ENCODE data around the gene EEF1A2.

EEF1A2 gene

GRCh38 chr20:63492518-63492917, 6.4 kb downstream of the EEF1A2 start:
- no peaks in the 10 kb centered on the region for H3F3A ChIP-seq (ENCODE audit: insufficient read depth, low read length)
- H3K4me2 ChIP-seq (ENCODE audit: low read depth, low read length), result no peak overlapping the region
- H2AFZ ChIP-seq (ENCODE audit: low read length), result no peak overlapping the region
- no peak overlapping the region for H3K9ac ChIP-seq (ENCODE audit: low read length)
- DNase-seq, result no peak
- H4K20me1 ChIP-seq (ENCODE audit: insufficient read depth, low read length), result no peaks in the 10 kb centered on the region
- H3K27ac ChIP-seq (ENCODE audit: low read length), result no peak overlapping the region
- no peaks in the 10 kb centered on the region for H3K4me1 ChIP-seq (ENCODE audit: low read length)
- peaks cover 71% of the 10 kb centered on the region for H3K27me3 ChIP-seq (replicated peaks; ENCODE audit: insufficient read depth, low read length)
- H3K36me3 ChIP-seq (replicated peaks; ENCODE audit: insufficient read depth, low read length), result no peaks in the 10 kb centered on the region
- no peak overlapping the region for H3K4me3 ChIP-seq (ENCODE audit: low read length)
- TF ChIP-seq, protein P1, sequence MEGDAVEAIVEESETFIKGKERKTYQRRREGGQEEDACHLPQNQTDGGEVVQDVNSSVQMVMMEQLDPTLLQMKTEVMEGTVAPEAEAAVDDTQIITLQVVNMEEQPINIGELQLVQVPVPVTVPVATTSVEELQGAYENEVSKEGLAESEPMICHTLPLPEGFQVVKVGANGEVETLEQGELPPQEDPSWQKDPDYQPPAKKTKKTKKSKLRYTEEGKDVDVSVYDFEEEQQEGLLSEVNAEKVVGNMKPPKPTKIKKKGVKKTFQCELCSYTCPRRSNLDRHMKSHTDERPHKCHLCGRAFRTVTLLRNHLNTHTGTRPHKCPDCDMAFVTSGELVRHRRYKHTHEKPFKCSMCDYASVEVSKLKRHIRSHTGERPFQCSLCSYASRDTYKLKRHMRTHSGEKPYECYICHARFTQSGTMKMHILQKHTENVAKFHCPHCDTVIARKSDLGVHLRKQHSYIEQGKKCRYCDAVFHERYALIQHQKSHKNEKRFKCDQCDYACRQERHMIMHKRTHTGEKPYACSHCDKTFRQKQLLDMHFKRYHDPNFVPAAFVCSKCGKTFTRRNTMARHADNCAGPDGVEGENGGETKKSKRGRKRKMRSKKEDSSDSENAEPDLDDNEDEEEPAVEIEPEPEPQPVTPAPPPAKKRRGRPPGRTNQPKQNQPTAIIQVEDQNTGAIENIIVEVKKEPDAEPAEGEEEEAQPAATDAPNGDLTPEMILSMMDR (IDR thresholded peaks at IDR 0.05; ENCODE audit: low read length), result no peak
- no peak for TF ChIP-seq EZH2 (optimal IDR thresholded peaks at IDR 0.05; ENCODE audit: low read depth, low read length)
- TF ChIP-seq EZH2phosphoT487 (IDR thresholded peaks at IDR 0.05; ENCODE audit: low read length), result no peak
- no peaks in the 10 kb centered on the region for H3K79me2 ChIP-seq (ENCODE audit: low read length)
- H3K9me2 ChIP-seq (replicated peaks; ENCODE audit: insufficient read depth, low read length), result no peaks in the 10 kb centered on the region
- H3K9me3 ChIP-seq (replicated peaks; ENCODE audit: insufficient read depth, low read length), result no peaks in the 10 kb centered on the region

- TF ChIP-seq EZH2 (optimal IDR thresholded peaks at IDR 0.05; ENCODE audit: low read depth, low read length) (no peak), EZH2phosphoT487 (IDR thresholded peaks at IDR 0.05; ENCODE audit: low read length) (no peak)
- TF ChIP-seq, protein P1 (IDR thresholded peaks at IDR 0.05; ENCODE audit: low read length), result no peak
- no peaks in the 10 kb centered on the region for H3F3A ChIP-seq (ENCODE audit: insufficient read depth, low read length)
- H3K9me2 ChIP-seq (replicated peaks; ENCODE audit: insufficient read depth, low read length), result no peaks in the 10 kb centered on the region
- no peak overlapping the region for H3K27ac ChIP-seq (ENCODE audit: low read length)
- no peak overlapping the region for H3K4me2 ChIP-seq (ENCODE audit: low read depth, low read length)
- H4K20me1 ChIP-seq (ENCODE audit: insufficient read depth, low read length), result no peaks in the 10 kb centered on the region
- H3K4me3 ChIP-seq (ENCODE audit: low read length), result no peak overlapping the region
- H3K36me3 ChIP-seq (replicated peaks; ENCODE audit: insufficient read depth, low read length), result no peaks in the 10 kb centered on the region
- no peaks in the 10 kb centered on the region for H3K9me3 ChIP-seq (replicated peaks; ENCODE audit: insufficient read depth, low read length)
- no peaks in the 10 kb centered on the region for H3K4me1 ChIP-seq (ENCODE audit: low read length)
- no peak for DNase-seq
- no peak overlapping the region for H2AFZ ChIP-seq (ENCODE audit: low read length)
- peaks cover 70% of the 10 kb centered on the region for H3K27me3 ChIP-seq (replicated peaks; ENCODE audit: insufficient read depth, low read length)
- H3K79me2 ChIP-seq (ENCODE audit: low read length), result no peaks in the 10 kb centered on the region
- H3K9ac ChIP-seq (ENCODE audit: low read length), result no peak overlapping the region
These were observed 7.2 kb downstream of the EEF1A2 start for GRCh38 chr20:63491635-63492230.

DNA sequence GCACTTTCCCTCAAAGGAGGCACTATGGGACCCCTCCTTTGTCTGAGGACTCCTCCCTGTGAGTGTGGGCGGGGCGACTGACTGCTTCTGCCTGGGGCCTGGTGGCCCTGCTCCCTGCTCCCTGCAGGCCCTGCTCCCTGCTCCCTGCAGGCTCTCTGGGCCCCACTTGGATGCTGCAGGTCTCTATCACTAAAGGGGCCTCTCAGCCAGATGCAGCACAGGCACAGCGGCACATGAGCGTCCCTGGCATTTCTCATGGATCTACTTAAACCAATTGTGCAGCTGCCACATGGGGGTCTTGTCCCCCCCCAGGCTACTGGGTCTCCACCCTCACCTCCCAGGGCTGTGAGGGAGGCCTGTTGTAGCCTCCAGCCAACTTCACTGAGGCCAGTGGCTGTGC, 7.8 kb downstream of the EEF1A2 start:
- Histone ChIP-seq H3K9me2 (replicated peaks; ENCODE audit: insufficient read depth, low read length) (no peaks in the 10 kb centered on the region), H2AFZ (ENCODE audit: low read length) (no peak overlapping the region), H3K4me2 (ENCODE audit: low read depth, low read length) (no peak overlapping the region), H4K20me1 (ENCODE audit: insufficient read depth, low read length) (no peaks in the 10 kb centered on the region), H3K27me3 (replicated peaks; ENCODE audit: insufficient read depth, low read length) (peaks cover 73% of the 10 kb centered on the region), H3F3A (ENCODE audit: insufficient read depth, low read length) (no peaks in the 10 kb centered on the region), H3K4me1 (ENCODE audit: low read length) (no peaks in the 10 kb centered on the region), H3K9ac (ENCODE audit: low read length) (no peak overlapping the region), H3K4me3 (ENCODE audit: low read length) (no peak overlapping the region), H3K27ac (ENCODE audit: low read length) (no peak overlapping the region), H3K36me3 (replicated peaks; ENCODE audit: insufficient read depth, low read length) (no peaks in the 10 kb centered on the region), H3K79me2 (ENCODE audit: low read length) (no peaks in the 10 kb centered on the region), H3K9me3 (replicated peaks; ENCODE audit: insufficient read depth, low read length) (no peaks in the 10 kb centered on the region)
- no peak for DNase-seq
- TF ChIP-seq EZH2 (optimal IDR thresholded peaks at IDR 0.05; ENCODE audit: low read depth, low read length), result no peak
- TF ChIP-seq EZH2phosphoT487 (IDR thresholded peaks at IDR 0.05; ENCODE audit: low read length), result no peak
- TF ChIP-seq, protein P1 (IDR thresholded peaks at IDR 0.05; ENCODE audit: low read length), result no peak

Data from MM.1S (cell line).